GM18517 (cell line): ENCODE data around the gene UBTF.

ENCODE experiments used
- ATAC-seq: cut with Tn5 transposase; IDR thresholded peaks from one replicate; pipeline ENCODE4 v1.9.1; 2021; ENCODE audit warnings: mild to moderate bottlenecking, moderate library complexity; ENCODE audit not compliant: unreplicated experiment

The UBTF gene

GRCh38 chr17:44198721-44199552 lies 20.5 kb downstream of the UBTF start:
- ATAC-seq, result no peak

GRCh38 chr17:44197980-44198720 lies 21.3 kb downstream of the UBTF start:
- no peak for ATAC-seq

- no peak for ATAC-seq
Observed at GRCh38 chr17:44197107-44197506, 22.4 kb downstream of the UBTF start.

GRCh38 chr17:44193326-44194084 lies 26.0 kb downstream of the UBTF start:
- ATAC-seq, result no peak

- ATAC-seq, result no peak
Observed at GRCh38 chr17:44192750-44193149, 26.7 kb downstream of the UBTF start.

- no peak for ATAC-seq
Observed at GRCh38 chr17:44191941-44192496, 27.5 kb downstream of the UBTF start.

- no peak for ATAC-seq
Observed at GRCh38 chr17:44191369-44191768, 28.1 kb downstream of the UBTF start.

GRCh38 chr17:44190481-44190880 lies 29.0 kb downstream of the UBTF start:
- ATAC-seq, result no peak

GRCh38 chr17:44188576-44189403 lies 30.7 kb downstream of the UBTF start:
- ATAC-seq, result no peak

- ATAC-seq, result no peak
Observed at GRCh38 chr17:44187131-44187899, 32.2 kb downstream of the UBTF start.

- ATAC-seq, result peak; percentile 89
Observed at GRCh38 chr17:44186307-44187130, 33.0 kb downstream of the UBTF start, which contains the start of gene TMUB2. Gene TMUB2, plus strand, starts transcription at chr17:44186972. Its CDS starts 737 bp downstream, at chr17:44187709.

- ATAC-seq, result no peak
Observed at GRCh38 chr17:44184212-44184810, 35.2 kb downstream of the UBTF start.

GRCh38 chr17:44183024-44183423 lies 36.5 kb downstream of the UBTF start:
- ATAC-seq, result no peak

GRCh38 chr17:44178133-44178532 lies 41.3 kb downstream of the UBTF start:
- ATAC-seq, result no peak

GRCh38 chr17:44177640-44178039 lies 41.8 kb downstream of the UBTF start:
- no peak for ATAC-seq

- ATAC-seq, result no peak
Observed at GRCh38 chr17:44176671-44177501, 42.6 kb downstream of the UBTF start.

- no peak for ATAC-seq
Observed at GRCh38 chr17:44176257-44176656, 43.2 kb downstream of the UBTF start.
